Omental fat pad (tissue), 4 donors: Measurements from ENCODE around the gene ACOT7. TPM values are rescaled to one million over a fixed set of nuclear protein-coding genes. Genes with fewer than 3 reads are reported as not detected.
"Not testable (repeated sequence)": the region's sequence is repeated elsewhere in the genome, so short reads cannot be mapped to it uniquely, and the experiment has no call there.

Experiments used
- ATAC-seq: fragments of 150-250 bp; one replicate; pipeline ENCODE4 v1.9.1; 2016; ENCODE audit warnings: mild to moderate bottlenecking, moderate library complexity; ENCODE audit not compliant: low FRiP score
- DNase-seq: peaks from one replicate; pipeline ENCODE4 v3.0.0-alpha.2; 2019; ENCODE audit warnings: low spot score
- CTCF ChIP-seq, 3 donors: fragments of 450-650 bp; IDR thresholded peaks; one replicate each; pipeline ENCODE4 v1.5.1; 2016 to 2017; ENCODE audit warnings: antibody characterized with exemption in 3 of 3, mild to moderate bottlenecking in 3 of 3, moderate library complexity in 2 of 3
- total RNA-seq, 4 donors: library from RNA; depleted of rRNA; stranded (reverse); fragments of >200 nt; gene quantifications; one replicate each; pipeline ENCODE4 v1.1.0, GENCODE V29; 2016

Gene ACOT7
- total RNA-seq, 4 donors from 2014 or later = 7.4 to 16.7 (median 9.2) TPM

GRCh38 chr1:6435129-6435528 is 41.6 kb upstream of the ACOT7 start:
- DNase-seq (no peak), ATAC-seq (no peak)
- no peak for TF ChIP-seq CTCF (IDR thresholded peaks at IDR 0.05)

GRCh38 chr1:6434186-6434585 is 40.6 kb upstream of the ACOT7 start:
- DNase-seq (no peak), ATAC-seq (no peak)
- no peak for TF ChIP-seq CTCF (IDR thresholded peaks at IDR 0.05)

GRCh38 chr1:6431645-6432579 is 38.3 kb upstream of the ACOT7 start:
- not testable (repeated sequence) for ATAC-seq

GRCh38 chr1:6429660-6430411 is 36.3 kb upstream of the ACOT7 start:
- ATAC-seq = not testable (repeated sequence)

More at GRCh38 chr1:6431645-6432579, 38.3 kb upstream of the ACOT7 start:
- DNase-seq = not testable (repeated sequence)

GRCh38 chr1:6428453-6428852 is 34.9 kb upstream of the ACOT7 start:
- DNase-seq, ATAC-seq: not testable (repeated sequence)

More at GRCh38 chr1:6429660-6430411, 36.3 kb upstream of the ACOT7 start:
- not testable (repeated sequence) for DNase-seq

- ATAC-seq (no peak), DNase-seq (no peak)
- no peak for TF ChIP-seq CTCF (IDR thresholded peaks at IDR 0.05)
These were observed 34.1 kb upstream of the ACOT7 start for GRCh38 chr1:6427441-6428390.

- ATAC-seq = no peak
- no peak for TF ChIP-seq CTCF (IDR thresholded peaks at IDR 0.05)
- no peak for DNase-seq
These were observed 33.4 kb upstream of the ACOT7 start for GRCh38 chr1:6426972-6427350.
